GM19463 (cell line): ENCODE data around the gene EPAS1.

Experiments used
- ATAC-seq: cut with Tn5 transposase; IDR thresholded peaks from one replicate; pipeline ENCODE4 v1.9.1; 2021; ENCODE audit warnings: mild to moderate bottlenecking, moderate library complexity; ENCODE audit not compliant: unreplicated experiment

The EPAS1 gene

DNA sequence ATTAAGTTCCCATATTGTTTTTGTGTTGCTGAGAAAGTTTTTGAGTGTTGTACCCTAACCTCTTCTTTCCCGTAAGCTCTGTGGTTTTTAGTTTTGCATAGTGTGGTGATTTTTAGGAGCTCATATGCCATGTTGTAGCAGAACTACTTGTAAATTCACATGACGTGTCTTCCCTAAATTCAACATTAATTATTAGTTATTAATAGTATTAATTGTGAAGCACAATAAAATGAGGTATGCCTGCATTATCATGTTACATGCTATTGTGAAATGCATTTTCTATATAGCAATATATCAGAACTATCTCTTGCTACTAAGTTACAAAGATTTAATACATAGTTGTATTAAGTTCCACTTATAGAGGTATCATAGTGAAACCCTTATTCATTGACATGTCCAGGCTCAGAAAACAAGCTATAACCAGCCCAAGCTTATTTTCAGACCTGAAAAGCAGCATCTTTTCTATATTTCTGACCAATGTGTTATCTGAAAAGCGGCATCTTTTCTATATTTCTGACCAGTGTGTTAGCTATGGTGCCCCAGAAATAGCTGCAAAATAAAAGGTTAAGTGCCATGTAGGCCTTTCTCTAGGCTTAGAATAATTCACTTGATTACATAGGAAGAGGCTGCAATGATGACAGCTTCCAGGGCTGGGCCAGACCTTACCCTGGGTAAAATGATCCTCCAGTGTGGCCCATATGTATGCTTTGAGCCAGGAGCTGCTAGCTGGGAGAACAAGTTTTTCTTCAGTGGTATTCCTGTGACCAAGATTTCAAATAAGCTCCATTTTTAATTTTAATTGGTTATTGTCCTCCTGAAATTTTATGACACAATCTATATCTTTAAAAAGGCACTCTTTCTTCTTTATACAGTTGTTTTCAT, 21.6 kb downstream of the EPAS1 start:
- ATAC-seq = no peak

GRCh38 chr2:46319711-46320110, 22.5 kb downstream of the EPAS1 start:
- no peak for ATAC-seq

DNA sequence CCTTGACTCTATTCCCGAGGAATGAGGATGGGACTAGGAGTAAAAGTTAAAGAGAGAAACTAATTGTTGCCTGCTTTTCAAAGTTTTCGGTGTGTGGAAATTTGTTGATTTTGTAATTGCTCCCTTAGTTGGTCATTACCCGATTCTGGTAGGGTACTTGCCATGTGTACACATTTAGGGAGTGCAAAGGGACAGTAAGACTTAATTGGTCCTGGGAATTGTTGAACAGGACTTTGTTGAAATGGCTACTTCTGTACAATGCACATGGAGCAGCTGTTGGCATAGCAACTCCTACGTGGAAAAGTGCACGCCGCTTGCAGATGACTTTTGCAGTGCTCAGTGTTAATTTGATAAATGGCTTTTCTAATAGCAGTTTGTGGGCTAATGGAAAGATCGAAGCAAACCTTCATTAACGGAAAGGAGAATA, 22.9 kb downstream of the EPAS1 start:
- no peak for ATAC-seq

DNA sequence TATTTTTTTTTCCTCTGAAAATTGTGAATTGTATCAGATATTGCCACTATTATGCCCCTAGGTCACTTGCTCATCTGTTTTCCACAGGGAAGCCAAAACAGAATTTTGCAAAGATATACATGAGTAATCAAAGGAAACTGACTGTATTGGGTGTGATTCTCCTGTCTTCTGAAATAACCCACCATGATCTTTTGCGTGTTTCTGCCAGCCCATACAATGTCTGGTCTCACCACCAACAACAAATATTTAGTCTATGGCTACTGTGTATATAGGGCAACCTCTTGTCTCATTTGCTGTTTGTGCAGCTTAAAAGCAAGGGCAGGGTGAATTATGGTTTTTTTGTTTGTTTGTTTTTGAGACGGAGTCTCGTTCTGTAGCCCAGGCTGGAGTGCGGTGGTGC, 26.5 kb downstream of the EPAS1 start:
- ATAC-seq = no peak

DNA sequence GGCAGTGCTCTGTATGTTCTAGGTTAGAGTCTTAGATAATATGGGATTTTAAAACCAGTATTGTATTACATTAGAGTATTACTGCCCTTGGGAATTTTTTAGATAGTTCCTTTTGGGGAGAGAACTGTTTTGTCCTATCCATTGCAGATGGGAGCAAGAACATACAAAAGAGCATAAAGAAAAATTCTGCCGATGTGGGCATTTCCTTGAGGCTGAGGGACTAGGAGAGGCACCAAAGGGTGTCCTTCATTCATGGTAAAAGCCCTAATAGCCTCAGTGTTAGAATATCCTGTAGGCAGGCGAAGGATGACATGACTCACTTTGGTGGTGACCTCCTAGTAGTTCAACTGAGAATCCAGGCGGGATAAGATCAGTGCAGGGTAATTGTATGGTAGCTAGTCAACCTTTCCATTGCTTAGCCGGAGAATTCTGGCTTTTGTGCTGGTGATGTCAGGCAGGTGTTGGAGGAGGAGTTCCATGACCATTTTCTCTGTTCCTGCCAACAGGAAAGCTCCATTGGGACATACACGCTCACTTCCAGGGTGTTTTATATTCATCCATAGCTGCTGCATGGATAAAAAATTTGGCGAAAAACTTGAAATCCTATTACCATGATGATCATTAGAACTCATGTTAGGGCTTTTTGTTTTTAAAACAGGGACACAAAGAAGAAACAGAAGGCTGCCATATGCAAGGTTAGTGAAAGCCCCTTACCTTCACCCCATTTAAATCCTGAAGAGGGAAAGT, 28.1 kb downstream of the EPAS1 start:
- no peak for ATAC-seq

DNA sequence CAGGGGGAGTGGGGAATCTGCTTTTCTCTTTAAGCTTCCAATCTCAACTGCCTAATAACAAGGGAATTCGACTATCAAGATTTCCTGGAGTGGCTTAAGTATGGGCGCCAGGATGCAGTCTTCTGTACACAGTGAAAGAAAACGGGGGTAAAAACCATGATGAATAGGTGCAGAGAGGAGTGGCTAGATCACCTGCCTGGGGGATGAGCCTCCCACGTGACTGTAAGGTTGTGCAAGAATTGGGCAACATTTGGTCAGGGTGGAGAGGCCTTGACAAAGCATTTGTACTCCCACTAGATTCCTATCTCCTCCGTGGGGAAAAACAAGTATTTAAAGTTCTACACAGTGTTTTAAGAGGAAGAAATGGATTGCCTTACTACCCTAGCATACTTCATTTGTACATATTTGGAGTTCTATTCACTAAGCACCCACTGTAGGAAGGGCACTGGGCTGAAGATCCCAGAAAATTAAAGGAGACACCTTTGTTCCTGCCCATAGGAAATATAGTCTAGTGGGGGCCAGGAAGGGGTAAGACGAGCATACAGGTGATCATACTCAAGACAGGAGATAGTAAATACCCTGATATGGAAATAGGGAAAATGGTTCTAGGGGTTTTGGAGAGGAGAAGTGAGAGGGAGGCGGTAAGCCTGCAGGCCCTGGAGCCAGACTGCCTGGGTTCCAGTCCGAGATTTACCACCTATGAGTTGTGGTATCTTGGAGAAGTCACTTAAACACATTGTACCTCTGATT, 29.2 kb downstream of the EPAS1 start:
- ATAC-seq = no peak

DNA sequence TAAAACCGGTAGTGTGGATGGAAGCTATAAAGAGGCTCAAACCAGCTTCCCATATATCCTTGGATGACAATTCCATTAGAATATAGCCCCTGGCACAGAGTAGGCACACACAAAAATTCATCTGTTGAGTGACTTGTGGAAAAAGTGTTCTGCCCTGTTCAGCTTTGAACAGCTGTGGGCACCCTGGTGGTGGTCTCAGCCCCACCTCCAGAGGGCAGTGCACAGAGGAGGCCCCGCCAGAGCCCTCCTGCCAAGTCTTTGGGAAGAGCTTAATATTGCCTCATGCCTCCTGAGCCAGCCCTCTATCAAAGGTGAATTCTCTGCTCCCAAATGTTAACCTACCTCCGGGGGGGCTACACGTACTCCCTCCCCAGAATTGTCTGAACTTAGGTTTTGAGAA, 30.4 kb downstream of the EPAS1 start:
- no peak for ATAC-seq

- no peak for ATAC-seq
These were observed 31.1 kb downstream of the EPAS1 start for GRCh38 chr2:46328291-46328690.

DNA sequence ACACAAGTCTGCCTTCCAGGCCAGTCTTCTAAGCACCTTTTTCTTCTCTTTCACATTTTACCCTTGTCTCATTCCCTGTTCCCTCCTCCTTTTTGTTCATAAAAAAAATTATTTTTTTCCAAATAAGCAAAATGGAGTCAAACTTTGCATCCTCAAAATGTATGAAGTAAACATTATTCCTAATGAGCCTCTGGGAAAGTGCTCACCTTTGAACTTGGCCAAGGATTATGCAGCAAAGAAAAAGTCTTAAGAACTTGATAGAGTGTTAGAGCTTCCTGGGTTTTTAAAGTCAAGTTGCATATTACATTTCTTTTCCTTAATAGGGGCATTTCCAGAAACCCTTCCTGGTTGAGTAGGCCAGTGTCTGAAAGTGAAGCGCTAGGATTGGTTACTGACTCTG, 31.6 kb downstream of the EPAS1 start:
- ATAC-seq = no peak

- no peak for ATAC-seq
These were observed 32.1 kb downstream of the EPAS1 start for GRCh38 chr2:46329340-46329739.

GRCh38 chr2:46329803-46330775, 32.9 kb downstream of the EPAS1 start:
- no peak for ATAC-seq

DNA sequence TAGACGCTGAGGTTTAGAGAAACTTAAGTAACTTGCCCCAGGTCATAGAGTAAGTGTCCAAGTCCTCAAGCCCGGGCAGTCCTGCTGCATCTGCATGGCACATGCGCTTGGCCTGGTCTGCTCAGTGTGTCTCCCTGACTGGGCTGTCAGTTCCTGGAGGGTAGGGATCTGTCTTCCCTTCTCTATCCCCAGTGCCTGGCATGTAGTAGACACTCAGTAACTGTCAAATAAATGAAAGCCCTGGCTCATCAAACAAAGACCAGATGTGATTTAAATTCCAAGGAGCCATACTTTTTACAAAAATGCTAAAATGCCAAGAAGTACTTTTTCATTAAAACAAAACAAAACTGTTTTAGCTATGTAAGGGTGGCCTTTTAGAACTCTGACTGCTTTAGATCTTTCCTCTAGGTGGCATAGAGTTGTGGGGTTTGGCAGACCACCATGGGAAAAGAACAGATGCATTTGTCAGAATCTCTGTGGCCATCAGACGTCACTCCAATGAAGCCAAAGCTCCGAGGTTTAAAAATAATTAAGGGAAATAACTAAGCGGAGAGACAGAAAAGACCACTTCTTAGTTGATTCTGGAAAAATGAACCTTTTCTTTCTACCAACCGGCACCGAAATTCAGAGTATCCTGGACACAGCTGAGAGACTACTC, 34.0 kb downstream of the EPAS1 start:
- no peak for ATAC-seq

GRCh38 chr2:46332686-46333281, 35.6 kb downstream of the EPAS1 start:
- no peak for ATAC-seq

- ATAC-seq = no peak
These were observed 36.7 kb downstream of the EPAS1 start for GRCh38 chr2:46333912-46334311.

DNA sequence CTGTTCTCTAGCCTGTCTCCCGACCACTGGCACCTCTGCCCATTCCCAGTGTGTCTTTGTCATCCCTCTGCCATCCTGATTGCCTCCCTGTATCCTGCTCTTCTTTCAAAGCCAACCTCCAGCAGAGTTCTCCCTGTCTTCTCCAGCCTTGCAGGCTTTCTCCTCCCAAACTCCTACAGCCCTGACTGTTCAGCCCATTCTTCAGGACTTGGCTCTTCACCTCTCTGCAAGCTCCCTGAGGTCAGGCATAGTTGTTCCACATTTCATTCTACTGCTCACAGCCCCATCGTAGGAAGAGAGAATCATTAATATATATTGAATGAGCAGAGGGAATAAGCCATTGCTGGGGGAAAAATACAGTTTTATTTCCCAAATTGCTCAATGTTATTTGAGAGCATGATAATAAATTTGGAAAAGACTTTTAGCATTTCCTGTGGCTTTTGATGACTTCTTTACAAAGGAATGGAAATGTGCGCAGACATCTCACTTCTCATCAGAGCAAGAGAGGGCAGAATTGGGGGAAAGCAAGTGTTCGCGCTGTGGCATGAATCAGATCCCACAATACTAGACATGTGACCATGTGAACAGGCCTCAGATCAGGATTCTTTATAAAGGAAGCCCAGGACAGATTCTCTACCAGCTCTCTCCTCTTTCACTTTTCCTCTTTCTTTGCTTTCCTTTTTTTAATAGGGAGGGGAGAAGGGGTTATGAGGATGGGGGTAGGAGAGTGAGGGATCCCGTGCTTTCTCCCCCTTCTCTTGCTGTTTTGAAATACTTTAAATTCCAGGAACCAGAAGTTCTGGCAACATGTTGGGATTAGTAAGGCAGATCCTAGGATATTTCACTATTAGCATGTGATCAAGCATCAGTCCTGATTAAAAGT, 37.4 kb downstream of the EPAS1 start:
- no peak for ATAC-seq

DNA sequence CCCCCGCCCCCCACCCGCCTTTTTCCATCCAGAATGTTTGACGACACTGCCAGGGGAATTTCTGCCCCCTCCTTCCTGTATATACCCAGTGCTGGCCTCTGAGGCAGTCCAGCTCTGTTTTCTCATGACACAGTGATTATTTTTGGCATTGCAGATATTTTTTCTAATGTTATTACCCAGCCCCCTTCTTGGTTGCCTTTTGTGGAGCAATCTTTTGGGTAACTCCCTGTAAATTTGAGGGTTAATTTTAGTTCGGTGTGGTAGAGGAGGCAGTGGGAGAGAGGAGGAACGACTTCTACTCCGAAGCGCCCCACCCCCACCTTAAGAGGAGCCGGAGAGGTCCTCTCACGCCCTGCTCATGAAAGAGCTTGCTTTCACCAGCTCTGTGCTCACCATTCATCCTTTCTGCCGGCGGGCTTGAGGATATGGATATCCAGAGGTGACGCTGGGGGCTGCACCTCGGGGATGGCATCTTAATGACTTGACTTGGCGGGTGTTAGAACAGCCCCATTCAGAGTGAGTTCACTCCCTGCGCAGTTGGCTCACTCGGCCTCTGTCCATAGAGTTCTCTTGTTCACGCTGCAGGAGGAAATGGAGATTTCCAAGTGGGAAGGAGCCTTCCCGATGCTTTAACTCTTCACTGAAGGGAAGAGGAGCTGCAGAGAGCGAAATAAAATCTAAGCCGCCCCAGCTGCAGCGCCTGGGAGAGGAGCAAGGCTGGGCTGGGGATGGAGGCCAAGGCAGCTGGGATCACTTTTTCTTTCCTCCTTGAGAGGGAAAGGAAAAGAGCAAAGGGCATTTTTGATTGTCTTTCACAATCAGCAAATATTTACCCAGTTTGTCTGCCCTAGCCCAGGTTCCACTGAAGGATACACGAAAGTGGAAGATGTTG, 38.4 kb downstream of the EPAS1 start:
- no peak for ATAC-seq

DNA sequence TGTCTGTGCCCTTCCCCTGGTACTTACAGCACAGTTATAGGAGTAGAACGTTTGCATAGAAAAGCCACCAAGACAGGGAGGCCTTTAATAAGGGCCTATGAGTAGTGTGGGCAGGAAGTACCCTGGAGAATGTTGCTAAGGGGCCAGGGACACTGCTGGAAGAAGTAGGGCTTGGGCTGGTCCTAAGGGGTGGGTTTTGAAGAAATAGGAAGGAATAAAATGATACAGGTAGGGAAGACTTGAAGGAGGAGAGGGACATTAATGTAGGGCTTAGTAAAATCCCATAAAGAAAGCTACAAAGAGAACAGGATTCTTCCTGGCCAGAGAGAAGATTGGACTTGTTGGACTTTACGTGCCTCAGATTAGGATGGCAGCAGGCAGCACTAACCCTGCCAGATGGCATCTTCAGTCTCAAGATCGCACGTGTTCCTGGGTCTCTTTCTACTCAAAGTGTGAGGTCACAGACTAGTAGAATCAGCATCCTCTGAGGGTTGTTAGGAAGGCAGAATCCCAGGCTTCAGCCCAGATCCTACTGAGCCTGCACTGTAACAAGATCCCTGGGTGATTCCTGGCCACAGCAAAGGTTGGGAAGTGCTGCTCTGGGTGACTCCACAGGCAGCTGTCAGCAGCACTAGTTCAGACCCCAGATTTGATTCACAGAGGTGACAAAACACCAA, 39.2 kb downstream of the EPAS1 start:
- ATAC-seq = no peak
